Esophagus mucosa (tissue), 1 donor: ENCODE results near the gene WIPF3. TPM values are rescaled to one million over a fixed set of nuclear protein-coding genes. Genes with fewer than 3 reads are reported as not detected.

Experiments used
- ATAC-seq: fragments of 200-7000 bp; cut with Tn5 transposase; one replicate; pipeline ENCODE4 v1.9.1; 2020
- total RNA-seq: library from RNA; stranded (reverse); gene quantifications from one replicate; pipeline ENCODE4 v1.2.4, GENCODE V29; 2023
- donor health status: DM: yes; HTN: yes; CAD: no.

WIPF3 gene
- total RNA-seq, 1 donor from 2014 or later: 1.2 TPM

DNA sequence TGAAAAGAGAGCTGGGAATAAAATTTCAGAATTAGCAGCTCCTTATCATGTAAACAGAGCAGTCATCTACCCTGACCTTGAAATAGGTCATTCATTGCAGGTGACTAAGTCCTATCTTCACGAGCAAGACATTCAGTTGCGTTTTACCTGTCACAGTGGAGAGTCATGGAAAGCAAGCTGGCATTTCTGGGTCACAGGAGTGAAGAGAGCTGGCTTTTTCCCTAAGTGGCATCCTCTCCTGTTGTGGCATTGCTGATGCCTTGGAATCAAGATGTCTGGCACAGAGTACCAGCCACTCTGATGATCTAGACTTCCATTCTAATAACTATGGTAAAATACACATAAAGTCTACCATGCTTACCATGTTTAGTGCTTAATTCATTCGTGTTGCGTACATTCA, 112.5 kb downstream of the WIPF3 start:
- no peak for ATAC-seq

DNA sequence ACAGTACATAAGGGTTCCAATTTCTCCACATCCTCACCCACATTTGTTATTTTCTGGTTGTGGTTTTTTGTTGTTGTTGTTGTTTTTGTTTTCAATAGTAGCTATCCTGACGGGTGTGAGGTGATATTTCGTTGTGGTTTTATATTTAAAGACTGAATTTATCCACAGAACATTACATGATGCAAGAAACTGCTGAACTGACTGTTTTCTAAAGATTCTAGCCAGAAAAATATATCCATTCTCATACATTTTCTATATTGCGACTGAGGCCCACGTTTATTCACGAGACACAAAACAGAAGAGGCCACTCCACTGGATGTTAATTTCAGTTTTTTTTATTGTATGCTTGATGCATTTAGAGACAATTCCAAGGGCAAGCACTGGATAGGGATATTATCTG, 113.5 kb downstream of the WIPF3 start:
- ATAC-seq: no peak

DNA sequence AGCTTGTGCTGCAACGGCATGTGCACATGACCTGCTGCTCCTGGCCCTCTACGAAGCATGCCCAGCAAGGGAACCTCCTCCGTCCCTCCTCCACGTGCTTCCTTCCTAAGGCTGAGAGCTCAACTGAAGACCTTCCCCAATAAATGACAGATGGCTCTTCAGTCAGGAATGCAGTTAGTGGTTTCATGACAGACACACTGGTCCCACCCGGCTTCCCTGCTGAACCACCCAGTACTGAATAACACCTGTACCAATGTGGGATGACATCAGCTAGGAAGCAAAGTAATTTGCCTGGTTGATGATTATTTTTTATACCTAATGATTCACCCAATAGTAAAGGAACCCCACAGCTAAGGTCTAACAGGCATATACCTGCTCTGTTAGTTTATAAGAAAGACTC, 114.2 kb downstream of the WIPF3 start:
- ATAC-seq: no peak

DNA sequence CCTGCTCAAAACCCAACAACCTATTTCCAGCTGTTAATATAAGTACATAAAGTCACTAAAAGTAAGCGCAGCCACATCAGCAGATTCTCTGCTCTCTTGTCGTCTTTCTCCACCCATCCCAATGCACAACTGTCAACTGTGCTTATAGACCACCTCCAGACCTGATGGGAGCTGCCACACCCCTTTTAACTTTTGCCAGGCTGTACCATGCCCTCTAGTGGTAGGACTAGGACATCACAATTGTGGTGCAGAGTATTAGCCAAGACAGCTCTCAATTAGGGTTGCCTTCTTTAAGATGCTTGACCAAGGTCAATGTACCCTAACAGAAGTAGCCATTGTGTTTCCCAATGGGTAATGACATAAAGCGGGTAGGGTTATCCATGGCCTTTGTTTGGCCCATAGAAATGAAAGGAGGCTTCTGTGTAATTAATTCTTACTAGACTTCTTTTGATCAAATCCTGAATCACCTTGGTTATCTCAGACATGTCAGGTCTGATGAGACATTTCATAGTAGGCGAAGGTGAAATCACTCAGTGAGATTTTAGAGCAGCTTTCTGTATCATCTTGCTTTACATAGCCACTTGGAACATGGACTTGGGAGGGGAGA, 115.2 kb downstream of the WIPF3 start:
- peak; percentile 82 for ATAC-seq

DNA sequence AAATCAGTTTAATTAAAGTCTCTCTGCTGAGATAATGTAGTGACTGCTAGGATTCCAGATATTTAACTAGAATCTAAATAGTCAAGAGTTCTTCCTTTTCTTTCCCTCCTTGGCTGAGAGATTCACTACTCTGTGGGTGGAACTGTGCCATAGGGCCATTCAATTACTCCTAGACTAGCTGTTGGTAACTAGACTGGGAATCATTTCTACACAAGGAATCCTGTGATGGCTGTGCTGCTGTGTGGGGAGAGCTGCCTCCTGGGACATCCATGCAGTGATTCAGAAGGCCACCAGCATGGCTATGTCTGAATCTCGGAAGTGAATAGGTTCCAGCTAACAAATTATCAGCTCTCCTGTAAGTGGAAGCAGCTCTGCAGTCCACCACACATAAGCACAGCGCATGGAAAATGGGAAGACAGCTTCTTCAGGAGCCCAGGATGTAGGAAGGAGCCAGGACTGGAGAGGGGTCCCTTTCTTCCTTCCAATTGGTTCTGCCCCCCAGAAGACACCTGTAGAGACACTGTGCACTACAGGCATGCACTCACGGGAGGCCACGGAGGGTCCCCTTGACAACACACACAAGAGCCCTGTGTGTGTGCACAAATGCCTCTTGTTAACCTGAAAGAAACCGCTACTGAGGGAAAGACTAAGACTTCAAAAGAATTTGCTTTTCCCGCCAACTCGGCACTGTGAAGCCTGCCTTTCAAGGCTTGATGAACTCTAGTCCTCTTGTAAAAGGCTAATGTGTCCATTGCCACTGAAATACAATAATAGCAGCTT, 116.8 kb downstream of the WIPF3 start:
- no peak for ATAC-seq

DNA sequence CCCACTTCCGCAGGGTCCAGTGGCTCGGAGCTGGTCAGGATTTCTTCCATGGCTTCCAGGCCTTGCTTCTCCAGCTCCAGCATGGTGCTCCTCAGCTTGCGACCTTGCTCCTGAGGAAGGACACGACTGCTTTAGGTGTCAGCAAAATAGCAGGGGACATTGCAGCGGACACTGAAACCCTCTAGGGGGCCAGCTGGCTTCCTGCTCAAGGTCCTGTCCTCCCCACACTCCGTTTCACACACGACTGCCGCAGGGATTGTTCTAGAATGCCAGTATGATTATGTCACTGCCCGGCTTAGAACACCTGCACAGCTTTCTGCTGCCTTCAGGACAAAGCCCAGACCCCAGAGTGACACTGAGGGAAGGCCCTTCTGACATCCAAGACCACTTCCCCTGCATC, 117.7 kb downstream of the WIPF3 start:
- no peak for ATAC-seq

DNA sequence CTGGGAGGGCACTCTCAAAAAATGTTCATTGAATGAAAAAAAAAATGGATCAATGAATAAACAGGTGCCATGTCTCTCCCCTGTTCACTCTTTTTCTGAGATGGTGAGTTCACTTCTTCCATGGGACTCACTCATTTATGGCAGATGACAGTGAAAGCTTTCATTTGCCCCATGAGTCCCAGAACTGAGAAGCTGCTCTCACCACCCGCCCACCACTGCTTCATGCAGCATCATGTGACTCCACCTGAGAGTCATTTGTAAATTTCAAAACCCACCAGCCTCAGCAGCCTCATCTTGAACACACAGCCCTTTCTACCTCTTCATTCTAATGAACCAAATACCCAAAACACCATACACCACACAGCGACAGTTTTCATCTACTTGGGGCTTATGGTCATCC, 118.4 kb downstream of the WIPF3 start:
- ATAC-seq: no peak

DNA sequence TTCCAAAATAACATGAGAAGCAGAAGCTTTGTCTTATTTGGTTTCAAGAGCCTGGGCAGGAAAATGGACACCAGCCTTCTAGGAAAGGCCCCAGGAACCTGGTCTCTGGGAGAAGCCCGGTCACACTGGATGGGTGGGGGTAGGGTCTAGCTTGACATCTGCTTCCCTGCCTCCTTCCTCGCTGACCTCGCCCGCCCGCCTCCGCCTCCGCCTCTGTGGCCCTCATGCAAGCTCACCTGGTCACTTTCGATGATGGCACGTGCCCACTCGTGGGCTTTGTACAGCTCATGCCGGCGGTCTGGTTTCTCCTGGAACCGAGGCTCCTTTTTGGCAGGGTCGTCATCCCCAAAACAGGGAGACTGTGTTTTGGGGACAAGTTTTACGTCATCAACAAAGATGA, 119.9 kb downstream of the WIPF3 start:
- ATAC-seq: no peak

DNA sequence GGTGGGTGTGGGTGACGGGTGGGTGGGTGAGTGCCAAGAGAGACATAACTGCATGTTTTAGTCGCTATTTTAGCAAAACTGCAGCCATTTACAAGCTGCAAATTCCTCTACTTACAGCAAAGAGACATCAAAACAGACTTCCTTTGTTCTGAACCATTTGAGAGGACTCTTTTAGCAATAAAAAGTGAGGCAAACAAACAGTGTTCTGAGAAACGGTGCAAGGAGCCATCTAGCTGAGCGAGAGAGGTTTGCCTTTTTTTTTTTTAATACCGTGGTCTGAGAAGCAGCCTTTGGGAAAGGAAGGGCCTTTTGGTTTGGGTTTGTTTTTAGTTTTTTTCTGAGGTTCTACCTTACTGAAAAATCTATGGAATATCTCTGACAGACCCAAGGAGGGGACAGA, 120.4 kb downstream of the WIPF3 start:
- ATAC-seq: no peak

DNA sequence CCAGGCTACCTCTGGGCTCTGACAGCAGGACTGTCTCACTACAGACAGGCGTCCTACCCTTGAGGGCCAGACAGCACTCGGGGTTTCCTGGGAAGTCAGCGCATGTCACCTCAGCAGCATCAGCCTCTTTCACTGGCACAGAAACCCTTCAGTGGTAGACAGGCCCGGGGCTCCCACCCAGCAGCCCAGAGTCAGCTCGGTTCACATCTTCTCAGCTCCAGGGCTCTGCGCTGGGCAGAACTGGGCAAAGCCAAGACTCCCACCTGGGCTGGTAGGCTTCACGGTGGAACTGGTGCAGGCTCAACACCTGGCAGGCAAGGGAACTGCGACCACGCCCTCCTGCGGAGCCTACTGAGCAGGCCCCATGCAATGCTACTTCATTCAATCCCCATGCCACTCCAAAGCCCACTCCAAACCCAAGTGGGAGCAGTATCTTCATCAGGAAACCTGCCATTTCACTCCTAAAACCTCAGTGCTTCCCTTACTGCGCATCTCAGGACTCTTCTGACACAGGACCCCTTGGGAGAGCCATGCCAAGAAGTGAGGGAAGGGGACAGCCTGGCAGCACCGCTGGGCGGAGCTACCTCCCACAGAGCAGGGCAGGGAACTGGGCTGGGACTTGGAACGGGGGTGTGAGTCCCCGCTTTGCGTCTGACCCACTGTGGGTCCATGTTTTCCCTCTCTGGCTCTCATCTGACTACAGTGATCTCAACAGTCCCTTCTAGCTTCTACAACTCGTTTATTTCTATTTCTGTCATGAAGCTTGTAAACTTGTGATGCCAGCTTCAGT, 122.9 kb downstream of the WIPF3 start:
- ATAC-seq: peak; percentile 25

DNA sequence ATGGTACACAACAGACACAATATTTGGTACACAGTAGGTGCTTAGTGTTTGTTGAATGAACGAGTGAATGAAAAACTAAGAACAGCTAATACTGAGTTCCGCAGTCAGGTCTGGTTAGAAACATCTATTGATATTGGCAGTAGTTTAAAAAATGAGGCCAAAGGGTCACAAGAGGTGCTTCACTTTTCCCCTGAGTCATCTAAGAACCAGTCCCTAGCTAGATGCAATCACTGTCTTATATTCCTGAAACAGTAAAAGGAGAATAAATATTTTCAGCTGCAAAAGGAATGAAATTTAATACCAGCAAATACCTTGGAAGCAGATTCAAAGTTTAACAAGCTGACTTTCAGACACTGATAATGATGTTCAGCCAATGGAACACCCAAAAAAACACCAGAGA, 128.8 kb downstream of the WIPF3 start:
- ATAC-seq: no peak

DNA sequence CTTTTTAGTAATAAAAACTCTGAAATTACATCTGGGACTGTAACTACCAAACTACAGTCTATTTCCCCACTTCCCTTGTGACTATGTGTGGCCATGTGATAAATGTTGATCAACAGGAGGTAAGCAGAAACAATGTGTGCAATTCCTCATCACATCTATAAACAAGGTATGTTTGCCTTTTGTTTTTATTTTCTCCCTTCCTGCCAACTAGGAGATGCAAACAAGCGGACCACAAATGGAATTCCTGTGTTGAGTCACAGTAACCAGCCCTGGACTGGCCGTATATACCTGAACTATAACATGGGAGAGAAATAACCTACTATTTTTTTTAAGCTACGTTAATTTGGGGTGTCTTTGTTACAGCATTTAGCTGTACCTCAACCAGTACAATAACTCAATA, 130.8 kb downstream of the WIPF3 start:
- no peak for ATAC-seq

DNA sequence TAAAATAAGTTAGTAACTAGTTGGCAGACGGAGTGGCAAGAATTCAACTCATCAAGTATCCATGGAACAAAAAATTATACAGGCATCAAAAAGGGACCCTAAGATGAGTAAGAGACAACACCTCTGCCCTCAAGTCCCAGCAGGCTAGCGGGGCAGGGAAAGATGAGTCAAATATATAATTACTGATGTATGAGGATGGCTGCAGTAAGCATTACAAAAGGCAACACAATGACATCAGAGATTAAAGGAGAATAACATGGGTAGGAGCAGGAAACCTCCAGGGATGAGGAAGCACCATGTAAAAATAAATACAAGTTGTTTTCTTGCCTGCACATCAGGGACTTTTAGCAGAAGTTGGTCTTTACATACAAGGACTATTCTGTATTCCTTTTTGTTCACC, 133.9 kb downstream of the WIPF3 start:
- ATAC-seq: peak; percentile 41

DNA sequence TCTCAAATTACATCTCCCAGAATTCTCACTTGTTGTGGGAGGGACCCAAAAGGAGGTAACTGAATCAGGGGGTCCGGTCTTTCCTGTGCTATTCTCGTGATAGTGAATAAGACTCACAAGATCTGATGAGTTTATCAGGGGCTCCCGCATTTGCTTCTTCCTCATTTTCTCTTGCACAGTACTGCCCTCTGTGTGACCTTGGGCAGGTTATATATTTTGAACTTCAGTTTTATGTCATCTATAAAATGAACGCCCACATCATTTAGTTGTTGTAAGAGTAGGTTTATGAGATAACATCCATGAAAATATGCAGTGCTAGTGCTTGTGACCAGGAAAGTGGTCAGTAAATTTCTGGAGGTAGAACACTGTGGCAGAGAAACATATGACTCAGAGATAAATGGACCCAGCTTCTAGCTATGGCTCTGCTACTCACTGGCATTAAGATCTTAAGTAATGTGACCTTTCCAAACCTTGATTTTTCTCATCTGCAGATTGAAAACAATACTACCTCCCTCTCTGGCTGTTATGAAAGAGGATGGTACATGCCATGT, 139.0 kb downstream of the WIPF3 start:
- no peak for ATAC-seq

DNA sequence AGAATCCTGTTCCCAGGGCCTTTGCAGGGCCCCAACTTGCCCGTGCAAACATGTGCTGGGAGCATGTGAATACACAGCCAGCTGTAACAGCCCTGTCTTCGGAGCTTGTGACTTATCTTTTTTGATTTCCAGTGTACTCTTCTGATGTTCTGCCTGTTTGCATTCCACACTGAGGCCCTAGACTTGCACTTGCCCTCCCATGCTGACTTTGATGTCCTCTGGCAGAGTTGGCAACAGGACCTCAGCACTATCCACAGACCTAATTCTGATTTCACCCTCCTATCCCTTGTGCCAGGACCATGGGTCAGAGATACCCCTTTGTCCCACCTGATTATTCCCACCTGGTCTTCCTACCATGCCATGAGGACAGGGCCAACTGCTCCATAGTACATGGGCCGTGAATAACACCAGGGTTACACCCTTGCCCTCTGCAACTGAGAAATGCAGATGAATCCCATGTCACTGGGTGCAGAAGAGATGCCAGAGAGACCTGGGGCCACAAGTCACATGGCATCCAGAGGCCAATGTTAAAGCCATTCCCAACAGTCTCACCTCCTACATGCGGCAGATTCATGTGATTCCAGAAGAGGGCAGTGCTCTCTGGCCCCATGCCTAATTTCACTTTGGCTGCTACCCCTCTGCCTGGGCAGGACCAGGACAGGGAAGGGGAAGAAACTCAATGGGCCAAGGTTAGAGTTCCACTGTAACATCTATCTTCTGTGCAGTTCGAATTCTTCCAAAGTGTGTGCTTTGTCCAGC, 140.3 kb downstream of the WIPF3 start:
- ATAC-seq: peak; percentile 30

DNA sequence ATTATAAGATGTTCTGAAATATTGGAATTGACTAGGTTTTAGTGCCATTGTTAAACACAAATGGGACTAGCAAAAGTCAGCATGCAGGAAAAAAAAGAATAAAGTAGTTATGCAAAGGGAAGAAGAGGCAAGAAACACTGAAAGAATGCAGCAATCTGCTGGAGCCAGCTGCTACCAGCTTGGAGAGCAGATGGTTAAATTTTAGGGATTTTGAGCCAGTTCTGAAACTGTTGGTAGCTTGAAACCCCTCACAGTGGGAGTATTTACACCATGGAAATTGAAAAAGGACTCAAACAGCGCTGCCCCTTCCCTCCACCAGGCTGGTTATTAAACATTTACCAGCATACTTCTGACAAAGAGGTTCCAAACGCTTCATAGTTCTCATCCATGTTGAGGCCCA, 142.3 kb downstream of the WIPF3 start:
- no peak for ATAC-seq

DNA sequence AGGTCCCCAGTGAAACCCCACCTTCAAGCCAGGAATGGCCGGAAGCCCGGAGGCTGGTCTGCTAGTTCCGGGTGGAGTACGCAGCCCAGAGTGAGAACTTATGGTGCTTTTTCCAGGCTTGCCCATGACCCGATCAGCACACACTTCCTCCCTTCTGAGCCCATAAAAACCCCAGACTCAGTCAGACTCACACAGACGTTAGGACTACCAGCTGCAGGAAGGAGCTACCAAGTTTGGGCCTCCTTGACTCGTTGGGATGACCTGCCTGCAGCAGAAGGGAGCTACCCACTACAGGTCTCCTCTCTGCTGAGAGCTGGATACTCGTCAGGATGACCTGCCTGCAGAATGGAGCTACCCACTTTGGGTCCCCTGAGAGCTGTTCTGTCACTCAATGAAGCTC, 144.2 kb downstream of the WIPF3 start:
- no peak for ATAC-seq

DNA sequence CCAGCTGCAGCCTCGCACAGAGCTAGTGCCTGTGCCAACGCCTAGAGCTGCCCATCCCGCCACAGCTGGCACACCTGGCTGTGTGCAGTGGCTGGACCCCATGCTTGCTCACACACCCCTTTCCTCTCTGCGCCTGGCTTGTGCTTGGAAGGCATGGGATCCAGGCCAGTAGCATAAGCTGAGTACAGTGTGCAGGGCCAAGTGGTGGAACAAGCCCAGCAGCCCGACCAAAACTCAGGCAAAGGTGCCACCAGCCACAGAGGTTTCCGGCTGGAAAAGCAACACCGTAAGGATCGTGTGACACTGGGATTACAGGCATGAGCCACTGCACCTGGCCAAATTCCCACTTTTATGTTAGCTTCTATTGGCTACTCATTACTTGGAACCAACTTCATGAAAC, 144.9 kb downstream of the WIPF3 start:
- ATAC-seq: no peak

DNA sequence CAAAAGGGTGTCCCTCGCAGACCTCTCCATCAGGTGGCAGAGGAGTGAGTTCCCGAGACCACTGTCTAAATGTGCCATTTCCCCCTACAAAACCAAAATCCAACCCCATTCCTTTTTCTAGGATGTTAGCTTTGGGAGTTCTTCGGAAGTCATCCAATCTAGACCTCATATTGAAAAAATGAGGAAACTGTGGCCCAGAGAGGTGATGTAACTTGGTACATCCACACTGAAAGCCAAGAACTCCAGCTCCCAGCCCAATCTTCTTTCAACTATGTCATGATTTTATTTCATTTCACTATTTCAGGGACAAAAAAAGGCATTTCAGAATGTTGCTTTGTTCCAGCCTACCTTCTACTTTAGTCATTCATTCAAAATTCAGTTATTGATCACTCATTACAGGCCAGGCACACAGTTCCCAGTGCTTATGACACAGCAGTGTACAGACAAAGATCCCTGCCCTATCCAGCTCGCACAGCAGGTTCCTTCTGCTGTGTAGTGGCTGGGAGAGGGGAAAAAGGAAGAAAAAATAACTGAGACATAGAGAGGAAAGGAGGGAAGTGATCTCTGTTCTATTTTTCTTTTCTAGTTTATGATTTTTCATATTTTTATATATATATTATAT, 147.5 kb downstream of the WIPF3 start:
- no peak for ATAC-seq

DNA sequence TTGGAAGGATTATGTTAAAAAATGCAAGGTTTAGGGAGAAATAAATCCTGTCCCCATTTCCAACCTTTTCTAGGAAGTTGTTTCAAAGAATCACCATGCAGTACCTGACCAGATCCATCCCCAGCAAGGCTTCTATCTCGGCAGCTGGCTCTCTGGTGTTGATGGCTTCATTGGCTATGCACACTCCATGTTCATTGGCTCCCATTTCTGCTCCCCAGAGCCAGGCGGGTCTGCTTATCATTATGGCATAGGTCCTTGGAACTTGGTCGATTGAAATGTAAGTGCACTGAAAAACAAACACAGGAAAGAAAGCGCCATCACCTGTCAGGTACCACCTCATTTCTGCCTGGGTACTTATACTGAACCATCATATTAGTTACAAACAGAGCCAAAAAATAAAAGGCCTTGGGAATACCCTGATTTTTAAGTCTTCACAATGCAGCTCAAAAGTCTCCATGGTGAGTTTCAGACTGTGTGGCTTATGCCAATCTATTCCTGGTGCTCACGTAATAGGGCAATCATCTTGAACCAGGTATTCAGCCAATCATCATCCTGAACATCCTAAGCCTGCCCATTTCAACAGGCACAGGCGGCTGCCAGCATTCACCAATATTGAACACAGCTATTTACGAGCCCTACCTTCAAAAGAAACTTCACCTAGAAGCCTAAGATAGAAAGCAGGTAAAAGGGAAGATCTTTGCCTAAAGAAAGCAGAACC, 148.9 kb downstream of the WIPF3 start:
- ATAC-seq: no peak

DNA sequence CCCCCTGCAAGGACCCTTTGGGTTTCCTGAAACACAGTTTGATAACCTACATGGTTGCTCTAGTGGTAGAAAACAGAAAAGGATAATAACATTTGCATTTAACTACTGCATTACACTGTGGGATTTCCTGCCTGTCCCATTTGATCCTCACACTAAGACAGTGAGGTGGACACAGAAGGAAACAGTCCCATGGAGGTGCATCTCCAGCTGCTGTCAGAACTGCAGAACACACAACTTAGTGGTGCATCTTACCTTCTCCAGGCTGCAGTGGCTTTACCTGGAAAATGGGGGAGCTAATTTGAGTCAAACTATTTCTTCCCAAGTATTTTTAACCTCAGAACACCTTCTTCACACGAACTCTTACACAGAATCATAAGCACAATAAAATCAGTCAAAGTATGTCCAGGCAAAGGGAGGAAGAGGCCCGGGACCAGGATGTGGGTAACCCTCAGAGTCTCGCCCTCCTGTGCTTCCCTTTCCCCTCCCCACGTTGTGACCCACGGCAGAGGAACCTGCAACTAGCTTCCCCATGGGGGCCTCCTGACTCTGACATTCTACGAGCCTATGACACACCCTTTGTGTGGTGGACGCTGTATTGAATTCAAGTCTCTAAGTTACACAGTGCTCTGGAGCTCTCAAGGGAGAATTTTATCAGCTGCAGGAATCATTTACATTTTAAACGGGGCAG, 149.6 kb downstream of the WIPF3 start:
- ATAC-seq: peak; percentile 25
